ENCODE data around the gene RTN4RL1. TPM values are rescaled to one million over a fixed set of nuclear protein-coding genes. Genes with fewer than 3 reads are reported as not detected.

The RTN4RL1 gene
- total and polyA plus RNA-seq, 9 donors, result 0.30 to 4.1 (median 1.6) TPM; not detected in 1

- intact Hi-C loops (cut with DNase I), result no loop called here
- 95 to 96% (median 95%) methylated on average over 25 of the region's 25 CpGs for WGBS, 3 donors
- TF ChIP-seq, protein P1, sequence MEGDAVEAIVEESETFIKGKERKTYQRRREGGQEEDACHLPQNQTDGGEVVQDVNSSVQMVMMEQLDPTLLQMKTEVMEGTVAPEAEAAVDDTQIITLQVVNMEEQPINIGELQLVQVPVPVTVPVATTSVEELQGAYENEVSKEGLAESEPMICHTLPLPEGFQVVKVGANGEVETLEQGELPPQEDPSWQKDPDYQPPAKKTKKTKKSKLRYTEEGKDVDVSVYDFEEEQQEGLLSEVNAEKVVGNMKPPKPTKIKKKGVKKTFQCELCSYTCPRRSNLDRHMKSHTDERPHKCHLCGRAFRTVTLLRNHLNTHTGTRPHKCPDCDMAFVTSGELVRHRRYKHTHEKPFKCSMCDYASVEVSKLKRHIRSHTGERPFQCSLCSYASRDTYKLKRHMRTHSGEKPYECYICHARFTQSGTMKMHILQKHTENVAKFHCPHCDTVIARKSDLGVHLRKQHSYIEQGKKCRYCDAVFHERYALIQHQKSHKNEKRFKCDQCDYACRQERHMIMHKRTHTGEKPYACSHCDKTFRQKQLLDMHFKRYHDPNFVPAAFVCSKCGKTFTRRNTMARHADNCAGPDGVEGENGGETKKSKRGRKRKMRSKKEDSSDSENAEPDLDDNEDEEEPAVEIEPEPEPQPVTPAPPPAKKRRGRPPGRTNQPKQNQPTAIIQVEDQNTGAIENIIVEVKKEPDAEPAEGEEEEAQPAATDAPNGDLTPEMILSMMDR (IDR thresholded peaks at IDR 0.05), result no peak
- no peak for TF ChIP-seq POLR2A (IDR thresholded peaks at IDR 0.05)
- TF ChIP-seq EP300 (IDR thresholded peaks at IDR 0.05), result no peak
- no peaks in the 10 kb centered on the region for H3K27me3 ChIP-seq
- DNase-seq, result no peak
- no peaks in the 10 kb centered on the region for H3K9me3 ChIP-seq
- H3K27ac ChIP-seq, result no peak overlapping the region
- H3K36me3 ChIP-seq, result no peaks in the 10 kb centered on the region
- no peaks in the 10 kb centered on the region for H3K4me1 ChIP-seq (ENCODE audit: insufficient read depth)
- no peak overlapping the region for H3K4me3 ChIP-seq
Observed at GRCh38 chr17:1937461-1937860, 87.7 kb downstream of the RTN4RL1 start.

GRCh38 chr17:1936766-1937165 is 88.4 kb downstream of the RTN4RL1 start:
- WGBS, 3 donors, result 94 to 95% (median 95%) methylated on average over 24 to 28 of the region's 28 CpGs
- no peaks in the 10 kb centered on the region for H3K9me3 ChIP-seq
- H3K4me1 ChIP-seq (ENCODE audit: insufficient read depth), result no peaks in the 10 kb centered on the region
- no peaks in the 10 kb centered on the region for H3K27me3 ChIP-seq
- no peak overlapping the region for H3K27ac ChIP-seq
- TF ChIP-seq EP300 (IDR thresholded peaks at IDR 0.05) (no peak), POLR2A (IDR thresholded peaks at IDR 0.05) (no peak)
- TF ChIP-seq, protein P1 (IDR thresholded peaks at IDR 0.05), result no peak
- H3K4me3 ChIP-seq, result no peak overlapping the region
- intact Hi-C loops (cut with DNase I), result no loop called here
- H3K36me3 ChIP-seq, result no peaks in the 10 kb centered on the region
- no peak for DNase-seq

DNA sequence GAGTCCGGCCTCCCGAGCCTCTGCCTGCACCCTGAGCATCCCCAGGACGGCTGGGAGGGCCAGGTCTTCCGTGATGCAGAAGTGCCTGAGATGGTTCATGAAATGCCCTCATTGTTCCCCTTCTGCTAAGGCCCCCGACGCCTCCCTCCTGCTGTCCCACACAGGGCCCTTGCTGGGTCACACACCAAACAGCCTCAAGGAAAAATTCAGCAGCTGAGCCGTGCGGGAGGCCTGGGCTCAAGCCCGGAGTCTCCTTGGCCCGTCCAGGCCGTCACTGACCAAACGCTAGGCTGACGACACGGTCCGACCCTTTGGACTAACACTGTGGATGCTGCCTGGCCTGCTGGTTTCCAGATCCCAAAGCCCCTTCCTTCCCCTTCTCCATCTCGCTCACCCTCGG is 90.2 kb downstream of the RTN4RL1 start:
- intact Hi-C loops (cut with DNase I), result no loop called here
- TF ChIP-seq EP300 (IDR thresholded peaks at IDR 0.05) (no peak), POLR2A (IDR thresholded peaks at IDR 0.05) (no peak)
- TF ChIP-seq, protein P1 (IDR thresholded peaks at IDR 0.05), result no peak
- WGBS, 3 donors, result 77 to 82% (median 79%) methylated on average over 16 to 17 of the region's 17 CpGs

DNA sequence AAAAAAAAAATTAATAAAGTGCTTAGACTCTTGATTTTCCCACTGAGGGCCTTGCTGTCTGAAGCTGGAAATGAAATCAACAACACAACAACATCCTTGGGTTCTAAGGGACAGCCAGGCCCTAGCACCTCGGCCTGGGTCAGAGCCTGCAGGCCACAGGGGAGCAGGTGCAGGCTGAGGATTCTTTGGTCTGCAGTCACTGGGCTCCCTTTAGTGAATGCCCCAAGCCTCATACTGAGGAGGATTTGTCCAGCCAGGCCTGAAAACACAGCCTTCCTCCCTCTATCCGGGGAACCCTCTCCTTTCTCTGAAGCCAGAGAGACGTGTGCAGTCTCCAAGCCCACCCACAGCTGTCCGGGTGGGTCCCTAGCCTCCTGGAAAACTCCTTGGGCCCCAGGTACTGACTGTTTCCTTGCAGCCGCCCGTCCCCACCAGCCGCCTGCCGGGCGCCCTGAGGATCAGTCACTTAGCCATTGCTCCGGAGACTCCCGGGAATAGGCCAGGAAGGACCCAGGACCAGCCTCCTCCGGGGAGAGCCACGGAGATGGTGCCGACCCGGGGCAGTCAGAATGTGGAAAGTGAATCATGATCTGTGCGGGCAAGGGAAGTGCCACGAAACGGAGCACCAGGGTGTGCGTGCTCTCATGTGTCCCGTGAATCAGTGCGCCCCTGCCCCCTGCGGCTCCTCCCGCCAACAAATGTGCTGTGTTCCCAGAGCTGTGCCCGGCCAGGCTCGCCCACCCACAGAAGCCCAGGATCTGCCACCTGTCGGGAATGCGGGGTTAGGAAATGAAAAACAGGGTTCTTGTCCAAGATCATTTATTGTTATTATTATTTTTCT is 91.0 kb downstream of the RTN4RL1 start:
- WGBS, 3 donors, result 83 to 86% (median 83%) methylated on average over 27 of the region's 27 CpGs
- TF ChIP-seq POLR2A (IDR thresholded peaks at IDR 0.05) (no peak), EP300 (IDR thresholded peaks at IDR 0.05) (no peak)
- TF ChIP-seq, protein P1 (IDR thresholded peaks at IDR 0.05), result no peak
- DNase-seq, result no peak
- H3K27ac ChIP-seq, result no peak overlapping the region
- H3K36me3 ChIP-seq, result no peaks in the 10 kb centered on the region
- H3K4me1 ChIP-seq (ENCODE audit: insufficient read depth), result no peaks in the 10 kb centered on the region
- H3K27me3 ChIP-seq, result no peaks in the 10 kb centered on the region
- no peaks in the 10 kb centered on the region for H3K9me3 ChIP-seq
- intact Hi-C loops (cut with DNase I), result no loop called here
- H3K4me3 ChIP-seq, result no peak overlapping the region

More for the DNA sequence above, 90.2 kb downstream of the RTN4RL1 start:
- no peak overlapping the region for H3K27ac ChIP-seq
- no peak overlapping the region for H3K4me3 ChIP-seq
- no peaks in the 10 kb centered on the region for H3K9me3 ChIP-seq
- no peaks in the 10 kb centered on the region for H3K4me1 ChIP-seq (ENCODE audit: insufficient read depth)
- no peaks in the 10 kb centered on the region for H3K27me3 ChIP-seq
- H3K36me3 ChIP-seq, result no peaks in the 10 kb centered on the region
- DNase-seq, result no peak
